ENCODE data around the gene EDN1.

The EDN1 gene

GRCh38 chr6:12289933-12290820 lies at the start of gene EDN1:
Gene EDN1, plus strand, starts transcription at chr6:12290361. Its CDS starts 269 bp downstream, at chr6:12290630.
- no peak within 1 kb of the TSS for H3K27ac ChIP-seq
- TF ChIP-seq, protein P1, sequence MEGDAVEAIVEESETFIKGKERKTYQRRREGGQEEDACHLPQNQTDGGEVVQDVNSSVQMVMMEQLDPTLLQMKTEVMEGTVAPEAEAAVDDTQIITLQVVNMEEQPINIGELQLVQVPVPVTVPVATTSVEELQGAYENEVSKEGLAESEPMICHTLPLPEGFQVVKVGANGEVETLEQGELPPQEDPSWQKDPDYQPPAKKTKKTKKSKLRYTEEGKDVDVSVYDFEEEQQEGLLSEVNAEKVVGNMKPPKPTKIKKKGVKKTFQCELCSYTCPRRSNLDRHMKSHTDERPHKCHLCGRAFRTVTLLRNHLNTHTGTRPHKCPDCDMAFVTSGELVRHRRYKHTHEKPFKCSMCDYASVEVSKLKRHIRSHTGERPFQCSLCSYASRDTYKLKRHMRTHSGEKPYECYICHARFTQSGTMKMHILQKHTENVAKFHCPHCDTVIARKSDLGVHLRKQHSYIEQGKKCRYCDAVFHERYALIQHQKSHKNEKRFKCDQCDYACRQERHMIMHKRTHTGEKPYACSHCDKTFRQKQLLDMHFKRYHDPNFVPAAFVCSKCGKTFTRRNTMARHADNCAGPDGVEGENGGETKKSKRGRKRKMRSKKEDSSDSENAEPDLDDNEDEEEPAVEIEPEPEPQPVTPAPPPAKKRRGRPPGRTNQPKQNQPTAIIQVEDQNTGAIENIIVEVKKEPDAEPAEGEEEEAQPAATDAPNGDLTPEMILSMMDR (conservative IDR thresholded peaks at IDR 0.05), result no peak

DNA sequence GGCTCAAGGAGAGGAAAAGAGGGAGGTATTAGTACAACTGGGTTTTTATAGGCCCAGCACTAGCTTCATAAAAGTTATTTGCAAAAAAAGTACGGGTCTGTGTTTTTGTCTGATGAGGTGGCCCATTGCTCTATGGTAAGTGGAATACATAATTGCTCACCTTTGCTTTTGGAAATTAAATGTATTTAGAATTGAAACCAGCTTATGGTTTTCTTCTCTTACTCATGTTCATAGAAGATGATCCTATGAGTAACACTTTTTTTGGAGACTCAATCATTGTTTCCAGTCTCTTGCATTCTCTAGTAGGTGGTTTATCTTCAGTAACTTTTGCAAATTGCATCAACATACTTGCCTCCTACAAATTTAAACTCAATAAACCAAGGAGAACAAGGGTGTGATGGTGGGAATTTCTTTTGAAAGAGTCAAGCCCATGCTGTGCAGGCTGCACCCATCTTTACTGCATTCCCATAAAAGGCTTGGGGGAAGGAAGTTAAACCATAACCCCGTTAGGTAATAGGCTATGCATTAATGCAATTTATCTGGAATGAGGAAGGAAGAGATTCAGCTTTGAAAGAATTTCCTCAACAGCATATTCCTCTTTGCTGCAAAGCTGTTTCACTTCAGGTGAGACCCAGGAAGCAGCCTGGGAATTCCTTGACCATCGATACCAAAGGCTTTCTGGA lies 48.5 kb upstream of the EDN1 start:
- no peak overlapping the region for H3K27ac ChIP-seq
- TF ChIP-seq, protein P1 (conservative IDR thresholded peaks at IDR 0.05), result no peak

DNA sequence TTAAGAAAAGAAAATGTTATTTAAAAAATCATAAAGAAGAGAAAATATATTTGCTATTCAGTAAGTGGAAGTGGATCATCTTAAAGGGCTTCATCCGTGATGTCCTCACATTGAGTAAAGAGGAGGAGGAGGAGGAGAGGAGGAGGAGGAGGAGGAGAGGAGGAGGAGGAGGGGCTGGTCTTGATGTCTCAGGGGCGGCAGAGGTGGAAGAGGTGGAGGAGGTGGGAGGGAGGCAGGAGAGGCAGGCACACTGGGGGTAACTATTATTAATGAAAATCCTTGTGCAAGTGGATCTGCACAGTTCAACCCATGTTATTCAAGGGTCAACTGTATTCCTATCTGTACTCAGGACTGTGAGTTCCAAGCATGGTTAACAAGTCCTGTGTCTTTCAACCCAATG lies 47.0 kb upstream of the EDN1 start:
- TF ChIP-seq, protein P1 (conservative IDR thresholded peaks at IDR 0.05), result no peak
- no peak overlapping the region for H3K27ac ChIP-seq

DNA sequence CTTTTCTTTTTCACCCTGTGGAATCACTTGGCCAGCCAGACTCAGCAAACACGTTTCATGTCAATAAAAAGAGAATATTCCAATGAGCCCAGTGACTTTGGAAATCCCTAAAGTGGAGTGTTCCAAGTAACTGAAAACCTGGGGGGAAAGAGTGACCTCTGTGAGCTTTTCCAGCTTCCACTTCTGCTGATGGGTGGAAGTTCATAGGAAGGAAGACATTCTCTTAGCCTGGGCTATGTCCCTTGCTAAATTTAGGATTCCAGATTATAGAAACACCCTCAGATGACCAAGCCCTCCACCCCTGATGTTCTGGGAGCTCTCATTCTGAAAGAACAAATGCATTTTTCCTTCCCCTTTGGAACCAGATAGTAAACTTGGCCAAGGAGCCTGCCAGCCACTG lies 44.8 kb upstream of the EDN1 start:
- no peak overlapping the region for H3K27ac ChIP-seq
- TF ChIP-seq, protein P1 (conservative IDR thresholded peaks at IDR 0.05), result no peak

GRCh38 chr6:12245763-12246718 lies 44.1 kb upstream of the EDN1 start:
- H3K27ac ChIP-seq, result no peak overlapping the region

GRCh38 chr6:12246900-12247299 lies 43.3 kb upstream of the EDN1 start:
- no peak overlapping the region for H3K27ac ChIP-seq
- TF ChIP-seq, protein P1 (conservative IDR thresholded peaks at IDR 0.05), result no peak

More at GRCh38 chr6:12245763-12246718, 44.1 kb upstream of the EDN1 start:
- TF ChIP-seq, protein P1 (conservative IDR thresholded peaks at IDR 0.05), result no peak

Data from VCaP (cell line).